Upper lobe of right lung (tissue), 1 donor: Measurements from ENCODE around the gene EDIL3. TPM values are rescaled to one million over a fixed set of nuclear protein-coding genes. Genes with fewer than 3 reads are reported as not detected.
A peak's percentile ranks its signal among the peaks of the same experiment; 100 is the strongest.

Experiments used
- ATAC-seq: fragments of 200-7000 bp; cut with Tn5 transposase; one replicate; pipeline ENCODE4 v1.9.1; 2020; ENCODE audit warnings: mild to moderate bottlenecking, moderate library complexity
- DNase-seq: peaks from one replicate; pipeline ENCODE4 v3.0.0-alpha.2; 2020
- H3K27ac ChIP-seq: fragments of 200-600 bp; one replicate; pipeline ENCODE4 v1.8.0; 2022
- H3K27me3 ChIP-seq: fragments of 200-600 bp; one replicate; pipeline ENCODE4 v1.8.0; 2022; ENCODE audit warnings: mild to moderate bottlenecking
- H3K36me3 ChIP-seq: fragments of 200-600 bp; one replicate; pipeline ENCODE4 v1.8.0; 2022
- H3K4me1 ChIP-seq: fragments of 200-600 bp; one replicate; pipeline ENCODE4 v1.8.0; 2022
- H3K4me3 ChIP-seq: fragments of 200-600 bp; one replicate; pipeline ENCODE4 v1.8.0; 2022; ENCODE audit warnings: mild to moderate bottlenecking
- H3K9me3 ChIP-seq: fragments of 200-600 bp; one replicate; pipeline ENCODE4 v1.8.0; 2022
- intact Hi-C: fragments of 100-400 bp; cut with DNase I; formaldehyde crosslinking; loops from one replicate; pipeline ENCODE4 v1.11.0; 2022
- total RNA-seq: library from RNA; stranded (reverse); fragmentation: NEBNext Ultra II Directional; extraction: Animal tissue kit (Norgen Biotek cat#: 25700); gene quantifications from one replicate; pipeline ENCODE4 v1.2.1, GENCODE V29; 2021
- TF ChIP-seq, protein P1 (sequence below): fragments of 200-600 bp; IDR thresholded peaks from one replicate; pipeline ENCODE4 v1.8.0; 2022; ENCODE audit warnings: antibody characterized with exemption
- donor health status: DM: no; HTN: yes; CAD: no; lungs with severe emphysema.

EDIL3 gene
- total RNA-seq, 1 donor from 2014 or later, result 42.4 TPM

DNA sequence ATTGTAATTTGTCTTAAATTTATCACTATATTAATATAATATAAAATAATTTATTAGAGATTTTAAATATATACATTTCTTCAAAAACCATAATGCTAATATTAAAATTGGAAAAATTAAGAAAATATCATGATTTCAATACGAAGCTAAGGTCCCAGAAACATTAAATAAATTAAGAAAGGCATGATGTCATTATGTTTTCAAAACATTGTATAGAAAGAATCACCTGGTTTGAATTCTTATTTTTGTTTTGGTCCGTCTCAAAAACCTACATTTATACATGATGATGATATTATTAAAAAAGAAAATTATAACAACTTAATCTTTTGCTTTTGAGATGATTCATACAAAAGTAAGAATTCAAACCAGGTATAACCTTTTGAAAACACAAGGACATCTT, 8.2 kb upstream of the EDIL3 start:
- Histone ChIP-seq H3K27ac (no peak overlapping the region), H3K4me3 (no peak overlapping the region), H3K9me3 (no peaks in the 10 kb centered on the region), H3K36me3 (no peaks in the 10 kb centered on the region), H3K27me3 (no peaks in the 10 kb centered on the region), H3K4me1 (no peaks in the 10 kb centered on the region)
- intact Hi-C loops, result no loop called here
- DNase-seq (no peak), ATAC-seq (no peak)
- TF ChIP-seq, protein P1, sequence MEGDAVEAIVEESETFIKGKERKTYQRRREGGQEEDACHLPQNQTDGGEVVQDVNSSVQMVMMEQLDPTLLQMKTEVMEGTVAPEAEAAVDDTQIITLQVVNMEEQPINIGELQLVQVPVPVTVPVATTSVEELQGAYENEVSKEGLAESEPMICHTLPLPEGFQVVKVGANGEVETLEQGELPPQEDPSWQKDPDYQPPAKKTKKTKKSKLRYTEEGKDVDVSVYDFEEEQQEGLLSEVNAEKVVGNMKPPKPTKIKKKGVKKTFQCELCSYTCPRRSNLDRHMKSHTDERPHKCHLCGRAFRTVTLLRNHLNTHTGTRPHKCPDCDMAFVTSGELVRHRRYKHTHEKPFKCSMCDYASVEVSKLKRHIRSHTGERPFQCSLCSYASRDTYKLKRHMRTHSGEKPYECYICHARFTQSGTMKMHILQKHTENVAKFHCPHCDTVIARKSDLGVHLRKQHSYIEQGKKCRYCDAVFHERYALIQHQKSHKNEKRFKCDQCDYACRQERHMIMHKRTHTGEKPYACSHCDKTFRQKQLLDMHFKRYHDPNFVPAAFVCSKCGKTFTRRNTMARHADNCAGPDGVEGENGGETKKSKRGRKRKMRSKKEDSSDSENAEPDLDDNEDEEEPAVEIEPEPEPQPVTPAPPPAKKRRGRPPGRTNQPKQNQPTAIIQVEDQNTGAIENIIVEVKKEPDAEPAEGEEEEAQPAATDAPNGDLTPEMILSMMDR, result no peak

DNA sequence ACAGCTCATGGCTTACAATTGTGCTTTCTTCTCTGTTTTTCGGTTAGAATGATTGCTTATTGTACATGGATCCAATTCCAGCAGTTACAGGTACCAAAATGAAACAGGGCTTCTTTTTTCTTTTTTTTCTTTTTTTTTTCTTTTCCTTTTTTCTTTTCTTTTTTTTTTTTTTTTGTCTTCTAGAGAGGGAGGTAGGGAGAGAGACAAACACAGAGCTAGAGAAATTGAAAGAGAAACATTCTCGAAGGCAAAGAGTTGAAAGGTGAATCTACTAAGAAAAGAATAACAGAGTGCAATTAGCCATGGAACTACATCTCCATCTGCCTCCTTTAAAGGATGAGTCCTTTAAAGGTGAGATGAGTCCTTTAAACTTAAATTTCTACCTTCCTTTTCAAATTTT, 1.0 kb upstream of the EDIL3 start:
- Histone ChIP-seq H3K27ac (no peak overlapping the region), H3K36me3 (no peaks in the 10 kb centered on the region), H3K9me3 (no peaks in the 10 kb centered on the region), H3K4me1 (no peaks in the 10 kb centered on the region), H3K4me3 (peak overlapping the region; percentile 57), H3K27me3 (peaks cover 16% of the 10 kb centered on the region)
- TF ChIP-seq, protein P1, result no peak
- intact Hi-C loops, result no loop called here
- DNase-seq, result no peak
- ATAC-seq, result no peak

DNA sequence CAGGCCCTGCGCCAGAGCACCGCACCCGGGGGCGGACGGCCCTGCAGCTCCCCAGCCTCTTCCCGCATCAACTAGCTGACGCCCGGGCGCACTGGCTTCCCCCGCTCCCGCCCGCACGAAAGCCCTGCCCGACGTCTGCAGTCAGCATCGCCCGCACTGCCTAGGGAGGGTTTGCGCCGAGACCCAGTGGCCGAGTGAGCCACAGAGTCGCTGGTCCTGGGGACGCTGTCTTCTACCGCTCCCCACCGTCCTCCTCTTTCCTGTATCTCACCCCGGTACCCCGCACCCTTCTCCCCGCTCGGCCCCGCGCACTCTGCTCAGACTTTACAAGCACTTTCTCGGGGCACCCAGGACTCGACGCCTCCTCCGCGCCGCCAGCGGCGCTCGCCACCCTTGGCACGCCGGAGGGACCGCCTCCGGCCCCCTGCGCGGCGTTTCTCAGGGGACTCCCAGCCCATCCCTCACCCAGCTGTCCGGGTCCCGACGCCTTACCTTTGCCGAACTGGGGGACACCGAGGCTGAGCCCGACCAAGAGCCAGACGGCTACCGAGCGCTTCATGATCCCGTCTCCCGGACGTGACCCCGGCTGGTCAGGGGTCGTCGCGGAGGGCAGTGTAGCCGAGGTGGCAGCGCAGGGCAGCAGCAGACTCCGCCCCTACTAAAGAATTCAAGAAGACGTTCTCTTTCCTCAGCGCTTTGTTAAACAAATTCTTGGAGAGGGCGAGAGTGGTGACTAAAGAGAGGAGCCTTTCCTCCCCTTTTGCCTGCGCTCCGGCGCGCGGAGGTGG, 670 bp downstream of the EDIL3 start:
- Histone ChIP-seq H3K9me3 (no peaks in the 10 kb centered on the region), H3K4me1 (no peaks in the 10 kb centered on the region), H3K4me3 (peak overlapping the region; percentile 57), H3K36me3 (no peaks in the 10 kb centered on the region), H3K27ac (peak overlapping the region; percentile 60), H3K27me3 (peaks cover 16% of the 10 kb centered on the region)
- TF ChIP-seq, protein P1, result no peak
- intact Hi-C loops, result no loop called here
- ATAC-seq (peak; percentile 45), DNase-seq (peak; percentile 69)

DNA sequence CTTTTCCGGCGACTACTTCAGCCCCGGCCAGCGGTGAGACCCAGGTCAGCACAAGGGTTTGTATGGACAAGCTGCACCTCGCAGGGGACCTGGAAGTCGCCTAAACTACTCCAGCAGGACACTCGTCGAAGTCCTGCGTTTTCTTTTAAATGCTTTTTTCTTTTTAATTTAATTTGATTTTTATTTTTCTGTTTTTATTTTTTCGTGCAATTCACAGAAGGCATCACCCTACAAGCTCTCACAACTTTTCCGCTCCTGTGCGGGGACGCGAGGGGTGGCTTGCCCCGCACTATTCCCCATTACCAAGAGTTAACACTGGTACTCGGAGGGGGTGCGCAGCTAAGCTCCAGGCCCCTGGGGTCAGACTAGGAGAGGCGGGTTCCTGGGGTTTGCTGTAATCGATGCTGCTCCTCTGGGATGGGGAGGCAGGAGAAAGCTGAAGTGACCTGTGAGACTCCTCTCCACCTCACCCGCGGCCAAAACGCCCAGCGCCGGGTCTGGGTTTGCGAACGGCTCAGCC, 1.3 kb downstream of the EDIL3 start:
- intact Hi-C loops, result no loop called here
- peak; percentile 62 for DNase-seq
- H3K4me3 ChIP-seq, result peak overlapping the region; percentile 57
- no peak for ATAC-seq
- no peaks in the 10 kb centered on the region for H3K9me3 ChIP-seq
- no peaks in the 10 kb centered on the region for H3K36me3 ChIP-seq
- peak overlapping the region; percentile 64 for H3K27ac ChIP-seq
- peaks cover 16% of the 10 kb centered on the region for H3K27me3 ChIP-seq
- no peaks in the 10 kb centered on the region for H3K4me1 ChIP-seq
- TF ChIP-seq, protein P1, result no peak

DNA sequence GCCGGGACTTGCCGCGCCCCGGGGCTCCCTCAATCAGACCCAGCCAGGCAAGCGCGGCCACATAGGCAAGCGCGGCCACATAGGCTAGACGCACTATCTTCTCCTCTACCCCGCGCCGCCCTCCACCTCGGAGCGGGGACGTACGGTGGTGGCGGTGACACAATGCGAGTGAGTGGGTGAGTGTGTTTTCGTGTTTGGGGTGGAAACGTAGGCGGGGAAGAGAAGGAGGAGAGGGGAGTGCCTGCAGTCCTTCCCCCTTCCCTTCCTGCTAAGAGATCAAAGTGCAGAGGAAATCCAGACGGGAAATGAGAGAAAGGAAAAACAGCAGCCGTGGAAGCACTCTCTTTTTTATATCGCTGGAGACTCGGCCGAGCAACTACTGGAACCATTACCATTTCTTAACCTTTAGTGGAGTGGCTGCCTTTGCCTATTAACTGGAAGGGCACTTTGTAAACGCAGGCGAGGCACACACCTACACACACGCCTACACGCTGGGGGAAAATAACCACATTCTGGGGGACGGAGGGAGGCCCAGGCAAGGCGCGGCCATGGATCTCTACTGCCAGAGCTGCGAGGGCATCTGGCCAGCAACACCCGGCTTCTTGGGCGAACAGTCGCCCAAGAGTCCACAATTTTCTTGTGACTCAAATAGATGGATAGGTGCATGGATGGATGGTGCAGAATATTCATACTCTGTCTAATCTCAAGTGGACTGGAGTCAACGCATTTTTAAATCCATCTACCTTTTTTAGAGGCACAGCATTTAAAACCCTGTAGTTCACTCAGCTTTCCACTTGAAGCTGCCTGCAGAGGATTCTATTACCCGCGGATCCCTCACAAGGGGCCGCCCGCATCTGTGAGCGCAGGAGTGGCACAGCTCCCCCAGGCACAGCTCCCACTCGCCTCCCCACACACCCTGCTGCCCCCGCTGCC, 2.1 kb downstream of the EDIL3 start:
- TF ChIP-seq, protein P1, result no peak
- H3K27ac ChIP-seq, result peak overlapping the region; percentile 64
- ATAC-seq, result peak; percentile 80
- H3K4me1 ChIP-seq, result peaks cover 1% of the 10 kb centered on the region
- intact Hi-C loops, result no loop called here
- H3K27me3 ChIP-seq, result peaks cover 16% of the 10 kb centered on the region
- no peaks in the 10 kb centered on the region for H3K36me3 ChIP-seq
- peak overlapping the region; percentile 57 for H3K4me3 ChIP-seq
- no peaks in the 10 kb centered on the region for H3K9me3 ChIP-seq
- DNase-seq, result peak; percentile 72
